NCI-H345 (cell line): ENCODE measurements around the gene FGF18.

Experiments used
- DNase-seq: peaks from one replicate; lab custom pipeline; 2025; lab: John Stamatoyannopoulos, UW

Gene FGF18

DNA sequence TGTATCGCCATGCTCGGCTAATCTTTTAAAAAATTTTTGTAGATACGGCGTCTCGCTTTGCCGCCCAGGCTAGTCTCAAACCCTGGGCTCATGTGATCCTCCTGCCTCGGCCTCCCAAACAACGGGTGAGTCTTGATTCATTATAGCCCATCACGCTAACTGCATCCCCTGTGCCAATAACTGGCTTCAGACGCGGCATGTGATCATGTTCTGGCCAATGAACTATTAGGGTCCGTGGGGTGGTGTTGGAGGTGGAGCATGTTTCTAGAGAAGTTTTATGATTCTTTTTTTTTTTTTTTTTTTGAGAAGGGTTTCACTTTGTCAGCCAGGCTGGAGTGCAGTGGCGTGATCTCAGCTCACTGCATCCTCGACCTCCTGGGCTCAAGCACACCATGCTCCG is 51.0 kb downstream of the FGF18 start:
- DNase-seq, result no peak

DNA sequence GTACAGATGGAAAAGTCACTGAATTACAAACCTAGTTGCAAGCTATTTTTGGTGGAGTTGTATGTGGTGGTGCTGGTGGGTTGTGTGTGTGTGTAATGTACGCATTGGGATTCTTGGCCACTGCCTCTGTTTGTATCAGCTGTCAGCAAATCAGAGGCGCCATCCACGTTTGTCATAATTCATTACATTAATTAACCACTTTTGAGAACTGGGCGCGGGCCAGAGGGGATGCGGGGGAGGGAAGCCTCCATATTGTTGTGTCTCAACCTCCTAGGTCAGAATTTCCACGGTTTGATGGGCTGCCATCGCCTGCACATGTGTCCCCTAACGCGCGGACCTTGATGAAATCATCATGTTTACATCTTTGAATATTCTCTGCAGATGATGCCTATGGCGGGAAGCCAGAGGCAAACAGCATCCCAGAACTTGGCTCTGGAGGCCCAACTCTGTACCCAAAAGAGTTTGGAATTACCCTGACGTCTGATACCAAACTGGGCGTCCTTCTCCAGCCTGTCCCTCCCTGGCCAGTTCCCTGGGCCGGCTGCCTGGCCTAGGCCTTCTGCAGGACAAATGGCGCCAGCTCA is 54.9 kb downstream of the FGF18 start:
- DNase-seq, result no peak

DNA sequence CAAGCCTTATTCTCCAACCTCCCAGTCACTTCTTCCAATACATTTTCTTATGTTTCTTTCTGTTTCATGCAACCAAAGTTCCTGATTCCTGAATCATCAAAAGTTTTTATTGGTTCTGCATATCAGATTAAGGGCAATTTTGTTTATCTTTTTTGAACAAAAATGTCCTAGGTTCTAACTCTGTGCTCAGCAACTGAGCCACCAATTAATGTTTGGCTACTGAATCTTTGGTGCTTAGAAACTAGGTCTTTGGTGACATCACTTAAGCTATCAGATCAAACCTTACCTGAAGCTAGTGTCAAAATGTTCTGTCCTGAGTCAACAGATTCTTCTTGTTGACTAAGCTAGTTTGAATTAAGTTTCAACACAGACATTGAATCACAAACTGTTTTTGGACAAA is 56.1 kb downstream of the FGF18 start:
- no peak for DNase-seq

DNA sequence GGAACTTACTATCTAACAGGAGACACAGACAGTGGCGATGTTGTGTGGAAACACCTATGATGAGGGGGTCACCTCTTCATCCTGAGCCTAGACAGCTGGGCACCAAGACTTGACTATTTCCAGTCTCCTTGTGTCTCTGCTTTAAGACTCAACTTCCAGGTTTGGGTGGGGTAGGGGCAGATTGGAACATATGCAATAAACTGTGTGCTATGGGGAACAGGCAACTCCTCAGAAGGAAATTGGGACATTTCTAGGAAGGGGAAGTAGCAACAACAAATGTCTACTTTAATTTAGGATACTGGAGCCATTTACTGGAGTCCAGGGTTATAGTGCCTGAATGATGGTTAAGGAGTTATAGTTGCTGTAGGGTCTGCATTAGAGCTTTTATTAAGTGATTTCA is 57.3 kb downstream of the FGF18 start:
- DNase-seq, result no peak

DNA sequence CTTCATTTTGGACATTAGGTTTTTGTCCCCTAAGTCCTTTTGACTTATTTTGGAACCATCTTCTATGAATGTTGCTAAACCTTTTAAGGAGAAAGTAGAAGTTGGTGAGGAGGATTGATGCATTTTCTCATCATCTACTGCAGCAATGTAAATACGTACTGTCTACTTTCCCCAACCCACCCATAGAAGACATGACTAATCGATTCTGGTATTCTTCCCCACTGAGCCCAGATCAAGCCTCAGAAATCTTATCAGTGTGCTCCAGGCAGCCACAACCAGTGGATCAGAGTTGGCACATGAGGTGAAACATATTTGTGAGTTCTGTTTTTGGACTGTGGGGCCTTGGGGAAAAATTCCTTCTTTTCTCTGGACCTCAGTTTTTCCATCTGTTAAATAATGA is 57.7 kb downstream of the FGF18 start:
- no peak for DNase-seq

DNA sequence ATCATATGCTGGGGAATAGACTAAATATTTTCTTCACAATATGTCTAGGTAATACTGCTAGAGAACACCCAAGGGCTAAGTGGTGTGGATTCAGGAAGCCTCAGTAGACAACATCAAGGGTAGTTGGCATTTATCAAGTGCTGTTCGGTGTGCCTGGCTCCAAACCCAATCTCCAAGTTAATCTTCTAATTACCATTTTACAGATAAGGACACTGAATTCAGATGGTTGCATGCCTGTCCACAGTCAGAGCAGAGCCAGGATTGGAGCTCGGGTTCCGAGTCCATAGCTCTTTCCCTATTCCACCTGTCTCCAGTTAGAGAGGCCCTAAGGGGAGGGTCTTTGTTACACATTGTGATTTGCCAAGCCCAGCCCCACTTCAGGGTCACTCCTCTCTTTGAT is 58.2 kb downstream of the FGF18 start:
- no peak for DNase-seq

DNA sequence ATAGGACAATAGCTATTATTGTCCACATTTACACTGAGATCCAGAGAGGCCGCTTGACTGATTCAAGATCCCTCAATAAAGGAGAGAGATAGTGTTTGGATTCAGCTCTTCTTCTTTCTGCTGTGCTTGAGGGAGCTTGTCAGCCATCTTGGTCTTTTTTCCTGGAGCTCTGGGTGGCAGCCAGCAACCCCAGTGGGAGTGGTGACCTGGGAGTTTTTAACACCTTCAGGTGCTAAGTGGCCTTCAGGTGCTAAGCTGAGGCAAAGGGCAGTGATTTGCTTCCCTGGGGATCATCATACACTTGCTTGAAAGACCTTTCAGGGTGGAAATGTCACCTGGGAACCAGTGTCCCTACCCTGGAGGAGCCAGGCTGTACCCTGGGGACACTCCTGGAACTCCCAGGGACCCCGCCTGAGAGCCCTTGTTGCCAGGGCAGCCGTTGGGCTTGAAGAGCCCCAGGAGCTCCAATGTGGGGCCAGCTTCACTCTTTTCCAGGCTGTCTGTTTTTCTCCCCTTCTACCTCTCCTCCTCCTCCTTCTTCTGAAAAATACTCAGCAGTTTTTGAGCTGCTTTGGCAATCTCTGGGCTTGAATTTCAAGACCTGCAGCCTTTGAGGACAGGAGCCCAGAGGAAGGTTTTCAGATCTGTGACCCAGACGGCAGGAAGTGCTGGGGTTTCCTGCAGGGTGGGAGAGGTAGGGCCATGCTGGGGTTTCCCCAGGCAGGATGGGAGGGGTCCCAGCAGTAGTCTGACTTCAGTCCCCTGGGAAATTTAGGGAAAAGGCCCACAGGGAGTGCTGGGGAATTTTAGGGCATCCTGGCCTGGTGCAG is 59.7 kb downstream of the FGF18 start:
- no peak for DNase-seq

DNA sequence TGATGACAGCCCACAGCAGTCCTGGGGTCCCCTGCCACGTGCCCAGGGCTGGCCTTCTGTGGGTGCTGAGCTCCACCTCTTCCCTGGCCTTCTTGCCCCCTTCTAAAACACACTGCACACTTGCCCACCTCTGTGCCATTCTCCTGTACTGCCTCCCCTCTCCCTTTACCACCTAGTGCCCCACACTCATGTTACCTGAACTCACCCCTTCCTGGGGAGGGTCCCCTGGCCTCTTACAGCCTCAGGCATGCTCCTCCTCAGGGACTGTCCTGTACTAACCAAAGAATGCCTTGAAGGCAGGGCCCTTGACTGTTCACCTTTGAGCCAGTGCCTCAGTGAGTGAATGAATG is 60.3 kb downstream of the FGF18 start:
- DNase-seq, result no peak

DNA sequence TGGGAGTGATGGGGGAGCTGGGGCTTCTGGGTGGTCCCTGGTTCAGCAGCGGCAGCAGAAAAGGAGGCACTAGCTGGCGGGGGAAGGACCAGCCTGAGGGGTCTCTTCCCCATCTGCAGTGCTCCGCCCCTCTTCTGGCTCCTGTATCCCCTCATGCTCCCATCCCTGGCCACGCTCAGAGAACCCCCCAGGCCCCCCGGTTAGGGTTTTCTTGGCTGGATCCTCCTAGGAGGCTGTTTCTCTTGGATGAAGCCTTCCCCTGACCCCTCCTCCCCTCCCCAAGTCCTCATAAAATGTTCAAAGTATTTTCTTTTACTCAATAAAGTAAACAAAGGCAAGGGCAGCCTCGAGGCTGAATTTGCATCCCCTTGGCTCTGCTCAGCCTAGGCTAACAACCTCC is 60.8 kb downstream of the FGF18 start:
- DNase-seq, result no peak

DNA sequence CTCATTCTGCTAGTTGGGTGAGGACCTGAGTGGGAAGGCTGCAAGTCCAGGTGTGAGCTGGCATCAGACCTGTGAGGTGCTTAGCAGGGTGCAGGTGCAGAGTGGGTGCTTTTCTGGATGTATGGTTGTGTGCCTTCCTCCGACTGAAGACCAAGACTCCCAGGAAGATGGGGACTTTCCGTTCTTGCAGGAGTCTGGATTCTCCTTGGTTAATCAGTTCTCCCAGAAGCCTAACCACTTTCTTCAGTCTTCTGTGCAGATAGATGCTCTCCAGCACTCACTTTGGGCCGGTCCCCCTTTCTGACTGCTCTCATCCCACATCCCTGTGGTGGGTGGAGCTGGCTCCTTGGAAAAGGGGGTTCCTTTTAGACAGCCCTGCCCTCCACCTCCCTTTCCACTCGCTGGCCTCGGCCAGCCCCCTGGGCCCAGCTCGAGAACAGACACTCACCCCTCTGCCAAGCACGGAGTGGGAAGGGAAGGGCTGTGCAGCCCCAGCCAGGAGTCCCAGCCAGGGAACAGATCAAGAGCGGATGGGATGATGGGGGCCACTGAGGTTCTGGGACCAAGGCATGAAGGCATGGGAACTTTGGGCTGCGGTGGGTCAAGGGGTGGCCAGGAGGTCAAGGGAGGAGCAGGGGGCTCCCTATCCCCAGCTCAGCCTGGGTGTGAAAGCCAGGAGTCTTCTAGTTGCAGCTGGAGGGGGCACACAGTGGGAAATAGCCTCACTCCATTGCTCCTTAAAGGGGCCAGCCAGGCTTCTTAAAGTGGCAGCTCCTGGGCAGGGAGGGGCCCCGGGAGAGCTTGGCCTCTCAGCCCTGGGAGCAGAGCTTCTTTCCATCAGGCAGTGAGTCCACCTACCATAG is 62.4 kb downstream of the FGF18 start:
- no peak for DNase-seq

DNA sequence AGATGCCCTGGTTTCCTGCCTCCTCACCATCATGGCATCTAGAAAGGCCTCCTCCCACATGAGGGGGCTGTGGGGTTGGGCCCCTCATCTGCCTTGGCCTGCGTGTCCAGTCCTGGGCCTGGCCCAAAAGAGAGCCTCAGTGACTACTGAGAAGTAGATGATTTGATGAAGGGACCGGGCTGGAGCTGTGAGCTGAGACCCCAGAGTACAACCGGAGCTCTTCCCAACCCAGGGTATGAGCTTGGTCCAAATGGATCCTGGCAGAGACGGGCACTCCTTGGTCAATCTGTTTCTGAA is 62.9 kb downstream of the FGF18 start:
- DNase-seq, result no peak

DNA sequence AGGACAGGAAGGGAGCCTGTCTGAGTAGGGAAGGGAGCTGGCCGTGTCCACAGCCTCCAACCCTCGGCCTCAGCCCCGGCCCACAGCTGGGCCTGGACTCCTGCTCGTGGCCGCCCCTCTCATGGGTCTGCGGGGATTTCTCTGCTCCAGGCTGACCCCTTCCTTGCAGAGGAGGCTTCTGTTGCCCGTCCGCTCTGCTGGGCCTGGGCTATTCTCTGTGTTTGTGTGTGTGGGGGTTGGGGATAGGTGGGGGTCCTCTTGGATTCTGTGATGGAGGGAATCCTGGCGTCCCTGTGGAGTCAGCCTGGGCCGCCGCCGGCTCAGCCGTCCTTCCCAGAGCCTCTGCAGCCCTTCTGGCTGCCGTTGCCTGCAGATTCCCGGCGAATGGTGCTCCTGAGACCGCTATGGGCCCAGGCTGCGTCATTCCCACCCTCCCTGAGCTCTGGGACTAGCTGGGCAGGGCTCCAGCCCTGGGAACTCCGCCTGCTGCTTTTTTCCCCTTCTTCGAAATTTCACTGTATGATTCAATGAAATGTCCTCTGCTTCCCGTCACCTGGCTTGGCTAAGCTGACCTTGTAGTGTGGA is 64.2 kb downstream of the FGF18 start:
- no peak for DNase-seq

DNA sequence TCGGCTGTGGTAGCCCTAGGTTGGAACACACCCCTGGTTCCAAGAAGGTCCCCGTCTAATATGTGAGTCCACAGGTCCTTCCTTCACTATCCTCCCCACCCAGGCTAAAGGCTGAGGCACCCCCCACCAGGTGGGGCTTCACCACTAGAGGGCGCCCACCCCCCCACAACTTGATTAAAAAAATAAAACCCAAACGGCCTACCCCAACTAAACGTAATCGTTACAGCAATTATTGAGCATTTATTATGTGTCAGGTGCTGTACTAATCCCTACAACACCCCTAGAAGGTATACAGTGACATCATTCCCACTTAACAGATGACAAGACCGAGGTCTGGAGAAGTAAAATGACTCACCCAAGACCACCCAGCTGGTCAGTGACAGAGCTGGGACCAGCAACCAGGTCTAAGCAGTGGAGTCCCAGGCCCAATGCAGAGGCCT is 65.0 kb downstream of the FGF18 start:
- no peak for DNase-seq

DNA sequence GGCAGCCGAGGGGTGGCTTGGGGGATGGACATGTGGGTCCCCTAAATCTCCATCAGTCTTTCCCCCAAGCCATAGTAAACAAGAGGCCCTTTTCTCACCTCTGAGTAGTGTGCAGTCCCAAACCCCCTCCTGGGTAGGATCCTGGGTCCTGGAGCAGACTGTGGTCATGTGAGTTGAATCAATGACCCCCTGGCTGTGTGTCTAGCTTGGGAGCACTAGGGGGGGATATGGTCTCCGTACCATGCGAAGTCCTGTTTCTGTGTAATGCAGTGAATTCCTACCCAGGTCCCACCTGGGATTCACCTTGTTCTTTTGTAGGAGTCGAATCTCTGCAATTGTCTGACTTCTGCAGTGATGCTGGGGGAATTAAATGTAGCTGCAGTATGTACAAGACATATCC is 66.2 kb downstream of the FGF18 start:
- DNase-seq, result no peak

DNA sequence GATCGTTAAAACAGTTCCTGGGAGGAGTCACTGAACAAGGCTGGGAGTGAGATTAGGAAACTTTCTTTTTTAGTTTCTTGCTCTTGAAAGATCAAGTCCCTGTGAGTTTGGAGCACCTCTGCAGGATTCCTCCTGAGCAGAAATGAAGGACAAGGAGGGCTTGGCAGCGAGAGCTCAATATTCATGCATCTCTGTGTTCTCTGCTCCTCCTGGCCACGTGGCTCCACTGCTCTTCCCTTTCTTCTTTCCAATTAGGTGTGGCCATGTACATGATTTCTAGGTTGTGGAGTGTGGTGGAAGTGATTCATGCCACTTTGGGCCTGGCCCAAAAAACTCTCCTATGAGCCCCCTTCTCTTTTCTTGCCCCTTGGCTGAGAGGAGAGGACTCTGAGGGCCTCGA is 67.2 kb downstream of the FGF18 start:
- no peak for DNase-seq

DNA sequence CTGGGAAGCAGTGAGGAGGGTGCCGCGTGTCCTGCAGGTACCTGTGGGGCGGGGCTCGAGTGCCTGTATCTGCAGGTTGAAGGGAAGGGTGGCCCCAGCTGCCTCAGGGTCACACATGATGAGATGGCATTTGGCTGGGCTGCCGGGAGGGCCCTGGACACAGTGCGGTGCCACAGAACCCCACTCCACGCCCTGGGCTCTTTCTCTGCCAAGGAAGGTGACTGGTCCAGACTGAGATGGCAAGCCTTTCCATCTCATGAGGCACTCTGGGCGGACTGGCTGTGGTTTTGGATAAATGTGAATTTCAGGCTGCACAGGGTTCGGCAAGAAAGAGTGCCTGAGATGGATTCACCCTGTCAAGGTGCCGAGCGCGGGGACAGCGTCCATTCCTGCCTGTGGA is 69.4 kb downstream of the FGF18 start:
- no peak for DNase-seq

DNA sequence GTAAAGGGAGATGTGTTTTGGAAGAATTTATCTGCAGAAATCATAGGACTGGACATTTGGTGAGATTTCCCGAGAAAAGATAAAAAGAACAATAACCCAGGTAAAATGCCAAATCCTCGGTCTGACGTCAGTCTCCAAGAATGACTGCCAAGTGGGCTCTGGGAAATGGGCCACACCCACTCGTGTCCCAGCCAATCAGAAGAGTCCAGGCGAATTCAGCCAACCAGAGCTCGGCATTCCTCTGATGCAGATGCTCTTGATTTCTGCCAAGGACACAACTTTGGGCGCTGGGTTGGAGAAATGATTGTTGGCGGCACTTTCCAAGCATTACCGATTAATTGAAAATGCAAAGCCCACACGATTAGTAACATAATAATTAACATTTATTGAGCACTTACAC is 73.3 kb downstream of the FGF18 start:
- no peak for DNase-seq

DNA sequence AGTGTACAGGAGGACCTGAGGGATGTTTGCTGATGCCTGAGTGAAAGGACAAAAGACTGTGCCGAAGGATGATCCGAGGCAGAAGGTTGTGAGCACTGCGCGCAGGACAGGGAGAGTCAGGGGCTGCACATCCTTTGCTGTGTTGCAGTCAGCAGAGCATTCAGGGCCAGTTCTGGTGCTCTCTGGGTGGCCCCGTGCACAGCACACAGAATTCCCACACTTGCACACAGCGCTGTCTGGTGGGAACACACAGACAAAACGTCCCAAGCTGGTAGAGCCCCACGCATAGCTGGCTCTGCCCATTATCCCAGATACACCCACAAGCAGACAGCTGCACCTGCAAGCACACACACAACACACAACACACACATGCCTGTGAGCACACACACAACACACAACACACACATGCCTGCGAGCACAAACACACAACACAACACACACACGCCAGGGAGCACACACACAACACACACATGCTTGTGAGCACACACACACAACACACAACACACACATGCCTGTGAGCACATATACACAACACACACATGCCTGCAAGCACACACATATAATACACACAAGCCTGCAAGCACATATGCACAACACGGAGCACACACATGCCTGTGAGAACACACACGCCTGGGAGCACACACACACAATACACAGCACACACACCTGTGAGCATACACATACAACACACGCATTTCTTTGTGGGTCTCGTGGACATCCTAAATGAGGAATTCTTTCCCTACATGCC is 74.4 kb downstream of the FGF18 start:
- DNase-seq, result no peak

DNA sequence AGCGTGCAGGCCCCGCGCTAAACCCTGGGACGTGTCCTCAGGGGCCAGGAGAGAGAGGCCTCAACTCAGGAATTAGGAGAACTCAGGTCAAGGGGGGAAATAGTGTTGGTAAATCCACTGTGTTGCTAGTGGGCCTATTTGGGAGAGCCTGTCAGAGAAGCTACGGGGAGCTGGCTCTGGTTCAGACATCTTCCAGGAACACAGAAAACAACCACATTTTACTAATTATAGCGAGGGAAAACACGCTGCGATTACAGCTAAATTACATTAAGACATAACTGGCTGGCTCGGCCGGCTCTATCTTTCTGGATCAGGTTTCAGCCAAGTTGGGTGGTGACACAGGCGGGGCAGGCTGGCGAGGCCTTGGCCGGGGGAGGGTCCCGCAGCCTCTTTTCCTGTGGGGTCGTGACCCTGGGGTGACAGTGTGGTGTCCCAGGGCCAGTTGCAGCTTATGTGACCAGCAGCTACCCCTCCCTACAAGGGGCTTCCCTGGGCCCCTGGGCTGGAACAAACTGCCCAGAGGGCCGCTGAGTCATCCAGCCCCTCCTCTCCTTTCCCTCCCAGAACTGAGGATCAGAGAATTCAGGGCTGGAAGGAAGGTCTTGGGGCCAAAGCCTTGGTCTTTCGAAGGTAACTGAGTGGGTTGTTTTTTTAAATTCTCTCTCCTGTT is 75.1 kb downstream of the FGF18 start:
- DNase-seq, result no peak

DNA sequence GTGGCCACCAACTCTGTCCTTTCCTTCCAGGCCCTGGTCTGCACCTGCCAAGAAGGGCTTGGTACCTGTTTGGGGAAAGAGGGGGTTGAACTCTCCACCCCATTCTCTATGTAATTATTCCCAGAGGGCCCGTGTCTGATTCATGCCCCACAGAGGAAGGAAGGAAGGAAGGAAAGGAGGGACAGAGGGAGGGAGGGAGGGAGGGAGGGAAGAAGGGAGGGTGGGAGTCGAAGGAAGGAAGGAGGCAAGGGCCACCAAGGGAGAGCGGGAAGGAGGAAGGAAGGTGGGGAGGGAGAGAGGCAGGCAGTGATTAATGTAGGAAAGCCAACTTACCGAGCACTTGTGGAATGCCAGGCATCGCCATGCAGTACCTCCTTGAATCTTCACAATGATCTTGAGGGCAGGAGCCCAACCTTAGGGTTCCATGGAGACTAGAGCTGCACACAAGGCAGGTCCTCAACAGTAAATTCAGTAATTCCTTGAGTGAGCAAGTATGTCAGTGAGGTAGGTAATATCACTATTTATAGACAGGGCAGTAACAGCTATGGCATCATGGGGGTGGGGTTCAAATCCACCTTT is 75.8 kb downstream of the FGF18 start:
- no peak for DNase-seq

DNA sequence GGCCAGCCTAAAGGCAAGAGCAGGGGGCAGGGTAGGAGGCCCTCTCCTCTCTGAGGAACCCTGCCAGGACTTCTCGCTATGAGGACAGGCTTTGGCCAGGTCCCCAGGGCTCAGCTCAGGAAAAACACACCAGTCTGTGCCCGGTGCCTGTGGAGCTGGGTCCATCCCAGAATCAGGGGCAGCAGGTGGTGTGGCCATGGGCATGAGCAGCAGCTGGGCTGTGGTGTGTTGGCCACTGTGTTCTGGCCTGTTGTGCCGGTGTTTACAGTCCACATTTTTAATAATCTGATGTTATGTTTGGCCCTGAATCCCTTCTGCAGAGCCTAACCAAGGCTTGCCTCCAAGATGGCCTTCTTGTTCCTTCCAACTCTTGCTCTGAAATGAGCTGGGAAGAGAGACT is 77.0 kb downstream of the FGF18 start:
- no peak for DNase-seq
